Subcutaneous adipose tissue (tissue), 4 donors: ENCODE data around the gene HOXB6. TPM values are rescaled to one million over a fixed set of nuclear protein-coding genes. Genes with fewer than 3 reads are reported as not detected.

Source experiments
- total RNA-seq, 4 donors: library from RNA; depleted of rRNA; stranded (reverse); fragments of >200 nt; gene quantifications; one replicate each; pipeline ENCODE4 v1.1.0, GENCODE V29; 2016
- TF ChIP-seq, protein P1 (sequence below): fragments of 450-650 bp; IDR thresholded peaks from one replicate; pipeline ENCODE4 v1.5.1; 2016; ENCODE audit warnings: low read depth, mild to moderate bottlenecking, control low read depth, antibody characterized with exemption, moderate library complexity

Gene HOXB6
- total RNA-seq, 4 donors from 2014 or later: 4.8 to 12.1 (median 8.9) TPM

DNA sequence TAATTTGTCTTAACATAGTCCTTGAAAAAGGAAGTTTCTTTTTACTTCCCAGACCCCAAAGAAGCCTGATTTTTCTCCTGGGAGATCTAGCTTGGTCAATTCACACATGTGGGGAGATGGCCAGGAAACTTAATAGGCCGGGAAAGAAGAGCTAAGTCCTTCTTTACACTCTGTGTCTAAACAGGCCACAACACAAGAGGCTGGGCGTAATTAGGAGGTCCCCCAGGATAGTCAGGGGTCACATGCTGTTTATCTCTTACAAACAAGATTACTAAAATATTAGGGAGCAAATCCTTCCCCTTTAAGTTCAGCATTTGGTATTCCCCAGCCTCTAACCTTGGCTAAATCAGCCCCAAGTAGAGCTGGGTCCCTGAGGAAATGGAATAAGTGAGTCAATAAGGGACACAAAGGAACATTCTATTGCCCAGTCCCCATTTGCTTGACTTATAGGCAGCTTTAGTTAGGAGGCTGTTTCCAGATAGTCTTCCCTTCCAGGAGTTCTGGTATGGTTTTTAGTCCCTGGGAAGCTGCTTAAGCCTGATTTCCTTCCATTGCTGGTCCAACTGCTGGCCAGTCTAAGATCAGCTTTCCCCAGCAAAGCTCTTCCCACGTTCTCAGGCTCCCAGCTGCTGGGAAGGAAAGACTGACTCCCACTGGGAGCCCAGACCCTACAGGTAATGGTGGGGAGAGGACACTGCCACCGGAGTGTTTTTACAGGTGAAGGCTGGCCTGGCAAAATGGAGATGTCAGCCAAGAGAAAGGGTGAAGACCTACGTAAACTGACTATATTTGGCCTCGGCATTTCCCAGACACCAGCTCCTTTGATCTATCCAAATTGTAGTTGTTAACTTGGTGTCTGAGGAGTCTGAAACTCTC lies 35.4 kb upstream of the HOXB6 start:
- TF ChIP-seq, protein P1, sequence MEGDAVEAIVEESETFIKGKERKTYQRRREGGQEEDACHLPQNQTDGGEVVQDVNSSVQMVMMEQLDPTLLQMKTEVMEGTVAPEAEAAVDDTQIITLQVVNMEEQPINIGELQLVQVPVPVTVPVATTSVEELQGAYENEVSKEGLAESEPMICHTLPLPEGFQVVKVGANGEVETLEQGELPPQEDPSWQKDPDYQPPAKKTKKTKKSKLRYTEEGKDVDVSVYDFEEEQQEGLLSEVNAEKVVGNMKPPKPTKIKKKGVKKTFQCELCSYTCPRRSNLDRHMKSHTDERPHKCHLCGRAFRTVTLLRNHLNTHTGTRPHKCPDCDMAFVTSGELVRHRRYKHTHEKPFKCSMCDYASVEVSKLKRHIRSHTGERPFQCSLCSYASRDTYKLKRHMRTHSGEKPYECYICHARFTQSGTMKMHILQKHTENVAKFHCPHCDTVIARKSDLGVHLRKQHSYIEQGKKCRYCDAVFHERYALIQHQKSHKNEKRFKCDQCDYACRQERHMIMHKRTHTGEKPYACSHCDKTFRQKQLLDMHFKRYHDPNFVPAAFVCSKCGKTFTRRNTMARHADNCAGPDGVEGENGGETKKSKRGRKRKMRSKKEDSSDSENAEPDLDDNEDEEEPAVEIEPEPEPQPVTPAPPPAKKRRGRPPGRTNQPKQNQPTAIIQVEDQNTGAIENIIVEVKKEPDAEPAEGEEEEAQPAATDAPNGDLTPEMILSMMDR: no peak

DNA sequence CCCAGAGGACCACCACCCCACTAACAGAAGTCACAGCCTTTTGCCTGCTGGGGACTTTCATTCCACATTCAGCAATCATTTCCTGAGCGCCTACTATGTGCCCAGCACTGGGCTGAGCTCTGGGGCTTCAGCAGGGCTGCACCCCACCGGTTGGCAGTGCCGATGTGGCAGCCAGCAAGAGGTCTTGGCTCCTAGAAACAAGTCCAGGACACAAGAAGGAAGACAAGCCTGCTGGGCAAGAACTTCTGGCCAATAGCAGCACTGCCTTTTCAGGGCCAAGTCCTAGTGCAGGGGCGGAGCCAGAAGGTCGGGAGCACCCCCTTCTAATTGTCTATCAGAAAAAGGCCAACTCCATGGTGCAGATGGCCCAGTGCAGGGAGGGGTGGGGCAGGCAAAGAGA lies 34.4 kb upstream of the HOXB6 start:
- TF ChIP-seq, protein P1: no peak

DNA sequence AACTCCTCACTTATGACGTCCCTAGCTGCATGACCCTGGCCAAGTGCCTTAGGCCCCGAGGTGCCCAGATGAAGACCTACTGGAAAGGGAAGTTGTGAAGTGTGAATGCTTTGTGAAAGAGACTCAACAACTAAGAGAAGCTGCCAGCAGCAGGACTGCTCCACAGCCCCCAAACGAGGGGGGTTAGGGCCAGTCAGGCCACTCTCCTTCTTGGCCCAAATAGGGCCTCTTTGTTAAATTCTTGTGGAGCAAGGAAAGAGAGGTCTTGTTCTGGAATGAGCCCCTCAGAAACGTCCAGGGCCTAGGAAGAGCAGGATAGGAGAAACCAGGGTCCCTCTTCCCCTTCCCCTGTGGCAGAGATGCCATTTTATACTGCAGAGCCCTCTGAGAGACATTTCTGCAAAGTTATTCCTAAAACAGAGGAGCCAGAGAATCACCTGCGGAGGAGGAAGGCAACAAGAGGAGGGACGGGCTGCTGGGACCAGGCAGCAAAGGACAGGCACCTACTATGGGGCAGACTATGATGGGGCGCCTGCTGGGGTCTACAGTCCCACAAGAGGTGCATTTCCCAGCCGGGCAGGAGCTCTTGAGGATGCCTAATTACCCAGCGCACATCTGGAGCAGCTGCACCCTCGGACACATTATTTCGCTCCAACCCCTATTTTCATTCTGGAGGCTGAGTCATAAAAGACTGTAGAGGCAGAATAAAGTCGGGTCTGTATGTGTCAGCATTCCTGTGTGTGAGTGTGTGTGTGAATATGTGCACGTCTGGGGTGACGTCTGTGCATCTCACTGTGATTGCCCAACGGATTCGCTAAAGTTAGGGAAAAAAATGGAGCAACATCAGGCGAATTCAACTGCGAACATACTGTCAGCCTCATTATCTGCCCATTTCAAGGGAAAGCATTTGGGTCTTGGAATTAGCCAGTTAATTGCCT lies 32.8 kb upstream of the HOXB6 start:
- TF ChIP-seq, protein P1: no peak

DNA sequence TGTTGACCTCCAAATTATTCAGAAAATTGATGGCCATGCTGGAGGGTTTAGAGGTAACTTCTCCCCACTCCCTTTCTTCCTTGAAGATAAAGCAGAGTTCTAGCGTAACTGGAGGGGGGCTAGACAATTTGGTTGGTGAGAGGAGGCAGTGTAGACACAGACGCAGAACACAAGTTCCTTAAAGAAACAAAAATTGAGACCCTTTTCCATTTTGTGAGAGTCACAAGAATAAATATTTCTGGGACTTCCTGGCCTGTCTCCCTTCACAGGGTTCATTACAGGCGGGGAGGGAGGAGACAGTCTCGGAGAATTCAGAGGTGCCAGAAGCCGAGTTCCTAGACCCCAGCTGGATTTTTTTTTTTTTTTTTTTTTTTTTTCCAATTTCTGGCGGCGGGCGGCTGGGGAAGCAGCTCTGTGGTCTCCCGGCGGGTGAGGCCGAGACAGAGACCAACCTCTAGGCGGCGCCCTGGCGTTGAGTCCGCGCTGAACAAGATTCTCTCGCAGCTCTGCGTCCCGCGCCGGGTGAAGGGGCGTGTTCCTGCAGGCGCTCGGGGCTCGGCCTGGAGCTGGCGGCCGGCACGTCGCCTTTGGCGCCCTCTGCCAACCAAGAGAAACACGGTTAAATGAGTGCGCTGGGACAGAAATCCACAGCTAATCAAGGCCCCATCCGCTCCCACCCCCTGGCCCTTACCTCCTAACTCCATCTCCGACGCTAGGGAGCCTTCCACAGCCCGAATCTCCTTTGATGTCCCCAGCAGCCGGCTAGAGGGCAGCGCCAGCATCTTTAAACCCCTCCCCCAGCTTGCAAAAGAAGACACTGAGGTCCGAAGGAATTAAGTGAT lies 31.6 kb upstream of the HOXB6 start:
- TF ChIP-seq, protein P1: no peak

DNA sequence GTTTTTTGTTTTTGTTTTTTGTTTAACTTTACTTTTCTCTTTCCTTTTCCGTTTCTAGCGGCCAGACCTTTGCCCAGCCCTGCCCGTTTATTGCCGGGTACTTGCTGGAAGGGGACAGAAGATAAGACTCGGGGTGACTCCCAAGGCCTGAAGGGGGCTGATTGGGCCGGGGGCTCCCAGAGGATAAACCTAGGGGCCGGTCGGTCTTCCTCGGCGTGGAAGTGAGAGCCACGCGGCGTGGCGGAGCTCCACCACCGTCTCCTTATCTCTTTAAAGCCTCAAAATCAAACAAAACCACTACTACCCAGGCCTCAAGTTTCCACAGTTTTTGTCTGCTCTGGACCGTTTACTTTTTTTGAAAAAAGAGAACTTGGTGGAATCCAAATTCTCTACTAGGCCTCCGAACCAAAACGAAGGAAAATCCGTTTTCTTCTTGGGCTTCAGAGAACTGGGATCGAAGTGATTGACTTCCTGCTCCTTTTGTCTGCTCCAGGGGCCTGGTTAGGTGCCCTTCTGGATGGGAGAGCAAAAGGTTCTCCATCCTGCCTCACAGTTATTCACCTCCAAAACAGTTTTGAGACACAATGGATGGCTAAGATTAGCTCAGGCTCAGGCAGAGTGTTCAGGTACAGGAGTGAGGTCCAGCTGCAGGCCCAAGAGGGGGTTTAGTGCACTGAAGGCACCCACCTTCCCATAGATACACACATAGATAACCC lies 29.9 kb upstream of the HOXB6 start:
- TF ChIP-seq, protein P1: no peak

DNA sequence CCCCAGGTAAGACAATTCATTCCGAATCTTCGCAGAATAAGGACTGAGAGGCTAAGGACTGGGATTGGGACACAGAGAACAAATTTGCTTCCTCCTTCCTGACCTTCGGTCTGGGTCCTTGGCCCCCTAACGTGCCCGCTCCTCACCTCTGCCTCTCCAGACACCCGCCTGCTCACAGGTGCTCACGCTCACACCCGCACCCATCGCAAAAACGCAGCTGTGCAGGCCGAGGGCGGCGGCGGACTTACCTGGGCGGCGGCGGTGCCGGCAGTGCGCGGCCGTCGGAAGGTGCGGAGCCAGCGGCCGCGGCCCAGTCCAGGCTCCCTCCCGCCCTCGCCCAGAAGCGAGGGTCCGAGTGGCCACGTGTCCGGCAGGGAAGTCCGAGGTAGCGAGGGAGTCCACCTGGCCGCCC lies 28.5 kb upstream of the HOXB6 start:
- TF ChIP-seq, protein P1: no peak
